Trophoblast cell (in vitro differentiated cells and primary cell): Measurements from ENCODE around the gene MESD.

Experiments
- DNase-seq, 2 donors: peaks; one replicate each; pipeline ENCODE4 v3.0.0-alpha.2; 2016
- H2AFZ ChIP-seq: 2 replicates; pipeline ENCODE4 v1.6.1; 2013; ENCODE audit warnings: low read length, moderate library complexity, mild to moderate bottlenecking; ENCODE audit not compliant: insufficient read depth, poor library complexity
- H2AK5ac ChIP-seq: 2 replicates; pipeline ENCODE4 v1.6.1; 2013; ENCODE audit warnings: mild to moderate bottlenecking, low read length
- H2BK120ac ChIP-seq: 2 replicates; pipeline ENCODE4 v1.6.1; 2013; ENCODE audit warnings: low read length, mild to moderate bottlenecking, moderate library complexity; ENCODE audit not compliant: insufficient read depth, poor library complexity
- H2BK12ac ChIP-seq: 2 replicates; pipeline ENCODE4 v1.6.1; 2013; ENCODE audit warnings: mild to moderate bottlenecking, low read length, moderate library complexity
- H2BK5ac ChIP-seq: 2 replicates; pipeline ENCODE4 v1.6.1; 2013; ENCODE audit warnings: low read length, low read depth, moderate library complexity, mild to moderate bottlenecking; ENCODE audit not compliant: poor library complexity
- H3K14ac ChIP-seq: 2 replicates; pipeline ENCODE4 v1.6.1; 2013; ENCODE audit warnings: mild to moderate bottlenecking, low read length
- H3K18ac ChIP-seq: 2 replicates; pipeline ENCODE4 v1.6.1; 2013; ENCODE audit warnings: mild to moderate bottlenecking, low read length
- H3K23ac ChIP-seq: 2 replicates; pipeline ENCODE4 v1.6.1; 2013; ENCODE audit warnings: low read length
- H3K27ac ChIP-seq: 2 replicates; pipeline ENCODE4 v1.5.1; 2013; ENCODE audit warnings: low read depth, mild to moderate bottlenecking, inconsistent platforms, low read length, moderate library complexity
- H3K27me3 ChIP-seq: 2 replicates; pipeline ENCODE4 v1.6.1; 2013; ENCODE audit warnings: inconsistent platforms, mild to moderate bottlenecking, low read length, moderate library complexity; ENCODE audit not compliant: insufficient read depth
- H3K36me3 ChIP-seq, 2 experiments: 1 replicate in 1 of 2; 2 replicates in 1 of 2; pipeline ENCODE4 v1.6.1; 2013; ENCODE audit warnings: low read length in 2 of 2, mild to moderate bottlenecking in 2 of 2, moderate library complexity in 1 of 2; ENCODE audit not compliant: insufficient read depth in 2 of 2, control insufficient read depth in 1 of 2
- H3K4ac ChIP-seq: 2 replicates; pipeline ENCODE4 v1.6.1; 2013; ENCODE audit warnings: low read depth, mild to moderate bottlenecking, low read length, moderate library complexity
- H3K4me1 ChIP-seq, 2 experiments: 1 replicate in 1 of 2; 2 replicates in 1 of 2; pipeline ENCODE4 v1.6.1; 2013; ENCODE audit warnings: low read length in 2 of 2, mild to moderate bottlenecking in 2 of 2, moderate library complexity in 1 of 2; ENCODE audit not compliant: insufficient read depth in 2 of 2, control insufficient read depth in 1 of 2
- H3K4me2 ChIP-seq: 2 replicates; pipeline ENCODE4 v1.6.1; 2013; ENCODE audit warnings: inconsistent platforms, mild to moderate bottlenecking, low read length, moderate library complexity
- H3K4me3 ChIP-seq: 2 replicates; pipeline ENCODE4 v1.5.1; 2013; ENCODE audit warnings: mild to moderate bottlenecking, low read depth, low read length, inconsistent platforms
- H3K79me1 ChIP-seq: one replicate; pipeline ENCODE4 v1.6.1; 2013; ENCODE audit warnings: low read length
- H3K79me2 ChIP-seq: 2 replicates; pipeline ENCODE4 v1.6.1; 2013; ENCODE audit warnings: low read length, mild to moderate bottlenecking; ENCODE audit not compliant: control insufficient read depth, insufficient read depth, poor library complexity
- H3K9ac ChIP-seq: 2 replicates; pipeline ENCODE4 v1.6.1; 2013; ENCODE audit warnings: mild to moderate bottlenecking, low read length
- H3K9me3 ChIP-seq: 2 replicates; pipeline ENCODE4 v1.6.1; 2013; ENCODE audit warnings: low read depth, mild to moderate bottlenecking, control low read depth, inconsistent platforms, low read length; ENCODE audit not compliant: insufficient read depth
- H4K12ac ChIP-seq: 2 replicates; pipeline ENCODE4 v1.6.1; 2013; ENCODE audit warnings: low read depth, mild to moderate bottlenecking, low read length, moderate library complexity
- H4K8ac ChIP-seq: 2 replicates; pipeline ENCODE4 v1.6.1; 2013; ENCODE audit warnings: low read depth, mild to moderate bottlenecking, low read length, moderate library complexity
- H4K91ac ChIP-seq: one replicate; pipeline ENCODE4 v1.6.1; 2013; ENCODE audit warnings: low read depth, mild to moderate bottlenecking, low read length, moderate library complexity
- whole genome bisulfite sequencing: extraction: QIAGEN DNeasy Blood & Tissue Kit; methylation state at CpG from one replicate; pipeline ENCODE4 v1.1.7; 2013; ENCODE audit warnings: missing lambda C conversion rate; ENCODE audit not compliant: insufficient read length, insufficient coverage; ENCODE audit errors: extremely low coverage; 5-methylcytosine and 5-hydroxymethylcytosine counted together

MESD gene

DNA sequence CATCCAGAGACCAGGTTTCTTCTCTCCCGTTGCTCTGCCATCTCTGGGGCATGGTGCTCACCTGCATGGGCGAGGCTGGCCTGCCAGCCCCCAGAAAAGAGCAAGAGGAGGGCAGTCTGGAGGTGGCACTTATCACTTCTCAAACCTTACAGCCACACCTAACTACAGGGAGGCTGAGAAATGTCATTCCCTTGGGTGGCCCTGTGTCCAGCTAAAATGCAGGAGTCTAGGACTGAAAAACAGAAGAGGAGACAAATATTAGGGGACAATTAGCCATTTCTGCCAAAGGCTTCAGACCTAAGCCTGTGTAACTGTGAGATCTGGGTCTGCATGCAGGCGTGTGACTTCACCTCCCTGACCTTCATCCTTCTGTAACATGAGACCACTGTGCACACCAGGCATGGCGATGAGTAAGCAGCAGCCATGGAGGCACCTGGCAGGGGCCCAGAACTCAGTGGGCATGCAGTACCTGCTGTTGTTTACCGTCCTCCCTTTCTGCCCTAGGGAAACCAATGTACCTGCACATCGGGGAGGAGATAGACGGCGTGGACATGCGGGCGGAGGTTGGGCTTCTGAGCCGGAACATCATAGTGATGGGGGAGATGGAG, 83.4 kb downstream of the MESD start:
- no peak overlapping the region for H4K8ac ChIP-seq
- no peak overlapping the region for H2AK5ac ChIP-seq
- no peak overlapping the region for H4K12ac ChIP-seq
- H3K27me3 ChIP-seq: no peaks in the 10 kb centered on the region
- no peak overlapping the region for H2BK120ac ChIP-seq
- H3K14ac ChIP-seq: no peak overlapping the region
- DNase-seq: no peak
- H4K91ac ChIP-seq: no peak overlapping the region
- H3K79me1 ChIP-seq: no peaks in the 10 kb centered on the region
- no peak overlapping the region for H3K23ac ChIP-seq
- H3K9me3 ChIP-seq: peaks cover 4% of the 10 kb centered on the region
- no peaks in the 10 kb centered on the region for H3K79me2 ChIP-seq
- H3K4ac ChIP-seq: no peak overlapping the region
- no peak overlapping the region for H2AFZ ChIP-seq
- H3K4me2 ChIP-seq: no peak overlapping the region
- H2BK5ac ChIP-seq: no peak overlapping the region
- no peak overlapping the region for H3K9ac ChIP-seq
- no CpG with 5 or more reads among the region's 11 CpGs for WGBS
- peaks cover 0 to 6% of the 10 kb centered on the region in 2 experiments for H3K4me1 ChIP-seq
- no peak overlapping the region for H3K18ac ChIP-seq
- no peak overlapping the region for H3K27ac ChIP-seq
- H3K4me3 ChIP-seq: no peak overlapping the region
- H3K36me3 ChIP-seq: peaks cover 3 to 10% of the 10 kb centered on the region in 2 experiments
- H2BK12ac ChIP-seq: no peak overlapping the region

DNA sequence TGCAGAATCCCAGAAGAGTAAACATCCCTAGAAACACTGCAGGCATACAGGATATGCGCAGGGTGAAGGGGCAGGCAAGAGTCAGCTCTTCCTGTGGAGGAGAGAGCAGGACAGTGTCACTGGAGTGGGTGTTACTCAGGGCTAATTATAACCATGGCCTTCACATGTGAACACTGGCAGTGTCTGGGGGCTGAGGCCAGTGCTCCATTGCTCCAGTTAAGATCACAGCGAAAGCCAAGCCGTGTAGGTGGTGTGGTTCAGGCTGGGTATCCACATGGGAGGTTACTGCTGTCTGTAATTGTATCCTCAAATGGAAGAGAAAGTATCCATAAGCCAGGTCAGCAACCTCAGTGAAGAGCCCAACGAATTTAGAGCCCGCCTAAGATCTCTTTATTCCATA, 84.6 kb downstream of the MESD start:
- no peak overlapping the region for H3K18ac ChIP-seq
- no peak overlapping the region for H3K14ac ChIP-seq
- WGBS: no CpG with 5 or more reads among the region's 5 CpGs

GRCh38 chr15:80902298-80902801, 87.3 kb downstream of the MESD start:
- Histone ChIP-seq H3K4me2 (no peak overlapping the region), H3K18ac (no peak overlapping the region), H3K4ac (no peak overlapping the region), H2BK120ac (no peak overlapping the region), H3K4me1 (peaks cover 0 to 6% of the 10 kb centered on the region in 2 experiments), H3K79me1 (no peaks in the 10 kb centered on the region), H4K8ac (no peak overlapping the region), H3K79me2 (no peaks in the 10 kb centered on the region), H2AFZ (no peak overlapping the region), H3K4me3 (no peak overlapping the region), H4K12ac (no peak overlapping the region), H2AK5ac (no peak overlapping the region), H3K27me3 (no peaks in the 10 kb centered on the region), H2BK12ac (no peak overlapping the region), H3K23ac (no peak overlapping the region), H3K9ac (no peak overlapping the region), H4K91ac (no peak overlapping the region), H3K14ac (no peak overlapping the region), H2BK5ac (no peak overlapping the region), H3K36me3 (peaks cover 0 to 4% of the 10 kb centered on the region in 2 experiments), H3K27ac (no peak overlapping the region), H3K9me3 (no peaks in the 10 kb centered on the region)
- no CpG with 5 or more reads among the region's 10 CpGs for WGBS
- no peak for DNase-seq

More for the DNA sequence above, 84.6 kb downstream of the MESD start:
- no peak overlapping the region for H2BK12ac ChIP-seq
- H4K8ac ChIP-seq: no peak overlapping the region
- no peak overlapping the region for H2AFZ ChIP-seq
- no peak overlapping the region for H2BK120ac ChIP-seq
- H3K4me2 ChIP-seq: no peak overlapping the region
- no peak overlapping the region for H3K27ac ChIP-seq
- peaks cover 0 to 6% of the 10 kb centered on the region in 2 experiments for H3K4me1 ChIP-seq
- no peak overlapping the region for H3K4ac ChIP-seq
- no peak overlapping the region for H4K91ac ChIP-seq
- no peak for DNase-seq
- H3K36me3 ChIP-seq: peaks cover 3 to 7% of the 10 kb centered on the region in 2 experiments
- H3K79me2 ChIP-seq: no peaks in the 10 kb centered on the region
- no peak overlapping the region for H2BK5ac ChIP-seq
- no peaks in the 10 kb centered on the region for H3K79me1 ChIP-seq
- no peaks in the 10 kb centered on the region for H3K27me3 ChIP-seq
- no peak overlapping the region for H3K23ac ChIP-seq
- peaks cover 3% of the 10 kb centered on the region for H3K9me3 ChIP-seq
- H3K9ac ChIP-seq: no peak overlapping the region
- H3K4me3 ChIP-seq: no peak overlapping the region
- H2AK5ac ChIP-seq: no peak overlapping the region
- no peak overlapping the region for H4K12ac ChIP-seq

GRCh38 chr15:80898040-80898439, 91.6 kb downstream of the MESD start:
- H2AK5ac ChIP-seq: no peak overlapping the region
- H3K27me3 ChIP-seq: no peaks in the 10 kb centered on the region
- H2BK5ac ChIP-seq: no peak overlapping the region
- WGBS: no CpG with 5 or more reads among the region's 2 CpGs
- no peak overlapping the region for H2BK12ac ChIP-seq
- H4K91ac ChIP-seq: no peak overlapping the region
- H4K8ac ChIP-seq: no peak overlapping the region
- peaks cover 4 to 9% of the 10 kb centered on the region in 2 experiments for H3K36me3 ChIP-seq
- no peak overlapping the region for H3K4me3 ChIP-seq
- H3K14ac ChIP-seq: no peak overlapping the region
- no peak overlapping the region for H4K12ac ChIP-seq
- H3K79me2 ChIP-seq: no peaks in the 10 kb centered on the region
- no peak overlapping the region for H3K23ac ChIP-seq
- no peak overlapping the region for H2AFZ ChIP-seq
- no peaks in the 10 kb centered on the region for H3K79me1 ChIP-seq
- no peak overlapping the region for H3K4ac ChIP-seq
- H3K9ac ChIP-seq: no peak overlapping the region
- H2BK120ac ChIP-seq: no peak overlapping the region
- no peak for DNase-seq
- H3K27ac ChIP-seq: no peak overlapping the region
- H3K4me2 ChIP-seq: no peak overlapping the region
- H3K4me1 ChIP-seq: no peaks in the 10 kb centered on the region
- no peak overlapping the region for H3K18ac ChIP-seq
- peaks cover 2% of the 10 kb centered on the region for H3K9me3 ChIP-seq
